Stimulated activated naive B cell treated with anti-CD40 and anti-IgM and Interleukin-4, amounts not matched to agents 10 μg/mL and 1 μg/mL and 100 μg/mL, for 72 hours (primary cell): Measurements from ENCODE around the gene PTEN.
"Not testable (repeated sequence)": the region's sequence is repeated elsewhere in the genome, so short reads cannot be mapped to it uniquely, and the experiment has no call there.

Experiments used
- ATAC-seq, 2 donors: fragments of 150-1000 bp; cut with Tn5 transposase; replicated peaks; 2 replicates each; pipeline ENCODE4 v1.10.0; 2021; ENCODE audit warnings: moderate library complexity in 1 of 2
- DNase-seq: peaks from one replicate; pipeline ENCODE4 v3.0.0; 2021
- H3K27ac Mint-ChIP-seq: one replicate; pipeline ENCODE4 v1.8.0; 2022; ENCODE audit warnings: mild to moderate bottlenecking, mixed read lengths
- H3K27me3 Mint-ChIP-seq, 2 donors: one replicate each; pipeline ENCODE4 v1.8.0; 2022; ENCODE audit warnings: mixed read lengths in 2 of 2
- H3K36me3 Mint-ChIP-seq, 2 donors: one replicate each; pipeline ENCODE4 v1.8.0; 2022; ENCODE audit warnings: mixed read lengths in 2 of 2, mild to moderate bottlenecking in 1 of 2
- H3K4me1 Mint-ChIP-seq, 2 donors: one replicate each; pipeline ENCODE4 v1.8.0; 2022; ENCODE audit warnings: mixed read lengths in 2 of 2, mild to moderate bottlenecking in 1 of 2
- H3K4me3 Mint-ChIP-seq, 2 donors: one replicate each; pipeline ENCODE4 v1.8.0; 2022; ENCODE audit warnings: mild to moderate bottlenecking in 2 of 2, mixed read lengths in 2 of 2, moderate library complexity in 1 of 2
- H3K9me3 Mint-ChIP-seq, 2 donors: one replicate each; pipeline ENCODE4 v1.8.0; 2022; ENCODE audit warnings: mixed read lengths in 2 of 2, mild to moderate bottlenecking in 1 of 2

PTEN gene

DNA sequence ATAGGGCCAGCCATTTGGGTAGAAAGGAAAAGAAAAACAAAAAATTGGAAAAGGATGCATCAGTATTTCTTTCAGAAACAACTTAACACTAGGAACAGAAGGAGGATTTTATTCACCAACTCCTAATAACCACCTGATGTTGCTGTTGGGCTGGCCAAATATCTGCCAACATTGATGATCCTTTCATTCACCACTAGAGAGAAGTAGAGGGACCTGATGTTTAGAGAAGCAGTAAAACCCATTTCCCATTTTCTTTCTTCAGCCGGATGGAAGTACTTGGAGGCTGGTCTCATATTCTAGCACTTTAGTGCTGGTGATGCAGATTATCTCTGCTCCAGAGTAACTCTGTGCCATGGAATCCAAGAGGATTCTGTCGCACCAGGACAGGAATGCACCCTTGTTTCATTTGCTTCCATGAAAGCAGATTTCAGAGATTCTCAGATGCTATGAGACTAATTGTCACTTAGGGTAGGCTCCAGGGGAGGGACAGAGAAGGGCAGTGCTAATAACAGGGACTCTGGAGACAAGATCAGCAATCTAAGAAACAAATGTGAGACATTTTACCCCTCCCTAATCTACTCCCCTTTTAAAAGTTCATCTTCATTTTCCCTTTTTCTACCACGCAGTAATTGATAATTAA is 3.1 kb upstream of the PTEN start:
- no peaks in the 10 kb centered on the region for H3K27me3 Mint-ChIP-seq
- peaks cover 16 to 24% of the 10 kb centered on the region in 2 donors for H3K4me1 Mint-ChIP-seq
- H3K9me3 Mint-ChIP-seq: no peaks in the 10 kb centered on the region
- no peak for DNase-seq
- H3K4me3 Mint-ChIP-seq: no peak overlapping the region
- no peak for ATAC-seq
- H3K36me3 Mint-ChIP-seq: peaks cover 9 to 11% of the 10 kb centered on the region in 2 donors
- no peak overlapping the region for H3K27ac Mint-ChIP-seq

DNA sequence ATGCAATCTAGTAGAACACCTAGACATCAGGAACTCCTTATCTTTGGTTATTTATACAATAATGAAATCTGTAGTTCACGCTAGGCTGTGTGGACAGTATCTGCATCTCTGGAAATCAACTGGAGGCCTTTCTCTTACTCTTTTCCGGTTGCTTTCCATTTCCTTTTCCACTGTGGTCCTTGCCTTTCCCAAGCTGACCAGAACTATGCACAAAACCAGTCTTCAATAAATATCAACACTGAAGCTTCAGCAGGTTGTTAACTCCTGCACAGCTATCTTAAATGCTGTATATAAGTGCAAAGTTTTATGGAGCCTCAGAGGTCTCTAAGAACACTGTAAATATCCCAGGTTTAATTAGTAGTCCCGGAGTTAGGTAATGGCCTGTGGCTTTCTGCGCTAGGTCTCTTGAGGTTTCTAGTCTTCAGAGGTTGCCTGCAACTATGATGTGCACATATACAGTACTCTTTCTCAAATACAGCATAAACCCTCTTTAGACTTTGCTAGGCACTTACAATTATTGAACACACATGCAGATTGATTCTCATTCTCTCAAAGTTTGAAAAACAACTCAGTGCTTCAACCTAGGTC is 2.5 kb upstream of the PTEN start:
- H3K9me3 Mint-ChIP-seq: no peaks in the 10 kb centered on the region

DNA sequence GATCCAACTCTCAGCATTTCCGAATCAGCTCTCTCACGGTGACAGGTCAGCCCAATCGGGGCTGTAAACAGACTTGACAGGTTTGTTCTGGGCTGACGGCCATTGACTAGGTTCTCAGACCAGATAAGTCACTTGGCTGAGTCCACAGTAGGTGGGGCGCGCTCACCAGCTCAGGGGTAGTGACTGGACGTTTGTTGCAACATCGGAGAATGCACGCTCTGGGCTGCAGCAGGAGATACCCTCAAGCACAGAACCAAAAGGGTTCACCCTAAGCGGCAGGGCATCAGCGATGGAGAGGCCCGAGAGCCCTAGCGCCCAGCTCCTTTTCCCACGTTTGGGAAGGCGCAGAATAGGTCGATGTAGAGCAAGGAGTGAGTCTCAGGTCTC is 1.9 kb upstream of the PTEN start:
- peak; percentile 47 for DNase-seq

More for the DNA sequence above, 2.5 kb upstream of the PTEN start:
- peaks cover 16 to 17% of the 10 kb centered on the region in 2 donors for H3K36me3 Mint-ChIP-seq
- peak overlapping the region; percentile 90 to 99 for H3K4me3 Mint-ChIP-seq
- ATAC-seq: no peak
- peaks cover 22 to 30% of the 10 kb centered on the region in 2 donors for H3K4me1 Mint-ChIP-seq
- H3K27ac Mint-ChIP-seq: peak overlapping the region; percentile 97
- DNase-seq: no peak
- no peaks in the 10 kb centered on the region for H3K27me3 Mint-ChIP-seq

DNA sequence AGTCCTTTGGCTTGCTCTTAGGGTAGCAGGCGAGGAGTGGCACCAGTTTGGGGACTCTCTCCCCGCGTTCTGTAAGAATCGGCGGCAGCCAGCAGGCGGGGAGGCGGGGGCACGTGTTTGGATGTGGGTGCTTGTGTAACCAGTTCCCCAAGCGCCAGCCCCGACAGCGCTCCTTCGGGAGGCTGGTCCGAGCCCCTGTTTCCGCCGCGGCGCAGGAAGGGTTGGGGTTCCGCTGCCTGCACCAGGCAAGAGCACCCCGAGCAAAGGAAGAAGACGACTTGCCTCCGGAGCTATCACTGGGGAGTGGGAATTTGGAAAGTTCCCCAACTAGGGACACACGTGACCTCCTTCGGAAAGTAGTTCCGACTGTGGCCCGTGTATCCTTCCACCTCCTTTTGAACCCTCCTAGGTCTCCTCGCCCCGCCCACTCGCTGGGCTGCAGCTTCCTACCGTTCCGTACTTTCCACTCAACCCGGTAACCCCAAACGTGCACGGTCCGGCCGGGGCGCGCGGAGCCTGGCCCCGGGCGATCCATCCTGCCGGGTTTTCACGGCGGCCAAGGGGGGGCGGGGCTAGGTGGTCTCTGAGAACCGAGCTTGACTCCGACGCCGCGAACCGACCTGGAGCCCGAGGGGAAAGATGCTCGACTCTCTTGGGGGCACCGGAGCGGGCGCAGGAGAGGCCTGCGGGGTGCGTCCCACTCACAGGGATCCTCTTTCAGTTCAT is 1.3 kb upstream of the PTEN start:
- H3K27me3 Mint-ChIP-seq: no peaks in the 10 kb centered on the region

More for the DNA sequence above, 1.9 kb upstream of the PTEN start:
- no peaks in the 10 kb centered on the region for H3K9me3 Mint-ChIP-seq
- H3K36me3 Mint-ChIP-seq: peaks cover 16 to 20% of the 10 kb centered on the region in 2 donors
- H3K27me3 Mint-ChIP-seq: no peaks in the 10 kb centered on the region
- H3K4me3 Mint-ChIP-seq: peak overlapping the region; percentile 90 to 99
- H3K4me1 Mint-ChIP-seq: peaks cover 22 to 31% of the 10 kb centered on the region in 2 donors
- H3K27ac Mint-ChIP-seq: peak overlapping the region; percentile 97
- ATAC-seq: peak; percentile 10 to 12

DNA sequence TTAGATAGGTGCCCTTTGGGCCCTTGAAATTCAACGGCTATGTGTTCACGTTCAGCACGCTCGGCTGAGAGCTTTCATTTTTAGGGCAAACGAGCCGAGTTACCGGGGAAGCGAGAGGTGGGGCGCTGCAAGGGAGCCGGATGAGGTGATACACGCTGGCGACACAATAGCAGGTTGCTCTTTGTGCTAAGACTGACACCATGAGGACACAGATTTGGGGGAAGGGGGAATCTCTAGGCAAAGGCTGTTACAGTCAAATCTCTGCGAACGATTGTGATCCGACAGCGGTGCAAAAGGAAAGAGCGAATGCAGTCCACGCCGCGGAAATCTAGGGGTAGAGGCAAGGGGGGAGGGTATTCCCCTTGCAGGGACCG is 759 bp upstream of the PTEN start:
- Mint-ChIP-seq H3K9me3 (no peaks in the 10 kb centered on the region), H3K36me3 (peaks cover 20 to 23% of the 10 kb centered on the region in 2 donors), H3K4me1 (peaks cover 24 to 31% of the 10 kb centered on the region in 2 donors), H3K27ac (peak overlapping the region; percentile 97), H3K4me3 (peak overlapping the region; percentile 90 to 99), H3K27me3 (no peaks in the 10 kb centered on the region)
- DNase-seq: no peak
- ATAC-seq: peak; percentile 35 to 37

More for the DNA sequence above, 1.3 kb upstream of the PTEN start:
- no peaks in the 10 kb centered on the region for H3K9me3 Mint-ChIP-seq
- DNase-seq (peak; percentile 94), ATAC-seq (peak; percentile 64 to 73)
- H3K4me1 Mint-ChIP-seq: peaks cover 24 to 31% of the 10 kb centered on the region in 2 donors
- H3K4me3 Mint-ChIP-seq: peak overlapping the region; percentile 90 to 99
- H3K27ac Mint-ChIP-seq: peak overlapping the region; percentile 97
- peaks cover 20 to 23% of the 10 kb centered on the region in 2 donors for H3K36me3 Mint-ChIP-seq

GRCh38 chr10:87863951-87864495 is 598 bp downstream of the PTEN start:
- ATAC-seq (peak; percentile 0 to 2), DNase-seq (peak; percentile 28)
- not testable (repeated sequence) for H3K27me3 Mint-ChIP-seq, H3K9me3 Mint-ChIP-seq
- peaks cover 20 to 29% of the 10 kb centered on the region in 2 donors for H3K36me3 Mint-ChIP-seq
- peak overlapping the region; percentile 90 to 99 for H3K4me3 Mint-ChIP-seq
- H3K4me1 Mint-ChIP-seq: peaks cover 27 to 38% of the 10 kb centered on the region in 2 donors
- H3K27ac Mint-ChIP-seq: peak overlapping the region; percentile 87

GRCh38 chr10:87864496-87865059 is 1.2 kb downstream of the PTEN start:
- peaks cover 20 to 29% of the 10 kb centered on the region in 2 donors for H3K36me3 Mint-ChIP-seq
- H3K4me1 Mint-ChIP-seq: peaks cover 27 to 42% of the 10 kb centered on the region in 2 donors
- no peaks in the 10 kb centered on the region for H3K27me3 Mint-ChIP-seq
- DNase-seq: no peak
- H3K9me3 Mint-ChIP-seq: no peaks in the 10 kb centered on the region
- no peak for ATAC-seq
- H3K27ac Mint-ChIP-seq: peak overlapping the region; percentile 87
- peak overlapping the region; percentile 90 to 99 for H3K4me3 Mint-ChIP-seq

DNA sequence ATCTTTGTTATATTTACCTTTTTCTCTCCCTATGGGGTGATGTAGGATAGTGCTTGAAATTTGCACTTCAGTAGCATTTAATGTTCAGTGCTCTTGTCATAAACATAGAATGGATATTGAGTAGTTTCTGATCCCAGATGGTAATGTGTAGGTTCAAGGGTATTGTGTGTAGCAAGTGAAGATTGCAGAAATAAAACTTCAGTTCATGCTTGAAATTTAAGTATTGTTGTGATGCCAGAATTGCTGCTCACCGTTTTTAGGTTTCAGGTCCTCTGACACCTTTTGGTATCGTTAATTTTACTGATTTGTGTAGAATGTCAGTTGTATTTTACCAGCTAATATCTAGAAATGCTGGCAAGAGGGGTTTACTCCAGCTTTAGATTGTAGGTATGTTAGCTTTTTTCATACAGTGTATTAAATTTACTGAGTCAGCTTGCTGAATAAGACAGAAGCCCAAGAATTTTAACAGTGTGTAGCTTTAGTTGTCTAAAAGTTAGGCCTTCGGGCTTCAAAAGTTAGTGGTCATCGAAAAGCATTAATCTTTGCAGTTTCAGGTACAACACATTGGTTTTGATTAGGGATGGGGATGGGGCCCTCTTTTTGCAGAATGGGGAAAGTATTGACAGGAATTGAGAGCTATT is 1.9 kb downstream of the PTEN start:
- peak overlapping the region; percentile 15 for H3K27ac Mint-ChIP-seq
- H3K9me3 Mint-ChIP-seq: no peaks in the 10 kb centered on the region
- peaks cover 23 to 36% of the 10 kb centered on the region in 2 donors for H3K4me1 Mint-ChIP-seq
- ATAC-seq (no peak), DNase-seq (no peak)
- peaks cover 20 to 29% of the 10 kb centered on the region in 2 donors for H3K36me3 Mint-ChIP-seq
- H3K27me3 Mint-ChIP-seq: no peaks in the 10 kb centered on the region
- peak overlapping the region; percentile 90 to 99 for H3K4me3 Mint-ChIP-seq

DNA sequence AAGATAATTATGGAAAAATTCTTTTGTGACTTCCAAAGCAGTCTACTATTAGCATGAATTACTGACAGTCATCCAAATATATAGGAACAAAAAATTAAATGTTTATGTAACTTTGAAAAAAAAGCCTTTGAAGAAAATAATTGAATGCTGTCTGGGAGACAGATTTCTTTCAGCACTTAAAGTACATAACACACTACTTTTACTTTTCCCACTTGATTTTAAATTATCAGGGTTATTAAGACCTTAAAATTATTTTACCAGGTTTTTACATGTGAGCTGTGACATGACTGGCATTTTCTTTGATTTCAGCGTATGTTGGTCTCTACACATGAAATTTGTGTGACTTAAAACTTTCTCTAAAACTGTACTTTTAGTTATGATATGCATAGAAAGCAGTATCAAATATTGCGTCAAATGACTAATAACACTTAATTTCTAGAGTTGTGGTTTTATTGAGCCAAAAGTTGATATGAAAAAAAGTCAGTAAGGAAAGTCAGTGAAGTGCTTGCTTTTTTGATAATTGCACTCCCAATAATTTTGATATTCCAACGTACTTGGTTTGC is 3.1 kb downstream of the PTEN start:
- H3K27me3 Mint-ChIP-seq: no peaks in the 10 kb centered on the region
- H3K27ac Mint-ChIP-seq: no peak overlapping the region
- no peaks in the 10 kb centered on the region for H3K9me3 Mint-ChIP-seq
- H3K4me3 Mint-ChIP-seq: peak overlapping the region; percentile 80 to 90
- H3K4me1 Mint-ChIP-seq: peaks cover 19 to 34% of the 10 kb centered on the region in 2 donors
- ATAC-seq (no peak), DNase-seq (no peak)
- H3K36me3 Mint-ChIP-seq: peaks cover 24 to 36% of the 10 kb centered on the region in 2 donors

DNA sequence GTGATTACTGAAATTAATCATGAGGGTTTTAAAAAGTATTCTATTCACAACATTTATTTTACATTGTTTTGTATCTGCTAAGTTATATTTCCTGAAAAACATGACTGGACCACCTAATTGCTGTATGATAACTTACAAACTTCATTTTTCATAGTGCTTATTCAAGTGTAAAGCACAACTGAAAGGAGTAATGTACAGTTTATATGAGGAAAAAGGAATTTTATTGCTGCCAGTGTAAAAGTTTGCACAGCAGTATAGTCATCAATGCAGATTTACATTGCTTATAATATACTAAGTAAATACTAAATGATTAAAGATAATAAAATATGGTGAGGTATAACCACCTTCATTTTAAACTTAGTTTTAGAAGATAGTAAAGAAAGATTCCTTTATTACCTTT is 4.0 kb downstream of the PTEN start:
- no peak for DNase-seq
- ATAC-seq: no peak
- H3K4me1 Mint-ChIP-seq: peaks cover 17 to 31% of the 10 kb centered on the region in 2 donors
- H3K9me3 Mint-ChIP-seq: no peaks in the 10 kb centered on the region
- H3K27ac Mint-ChIP-seq: no peak overlapping the region
- peak overlapping the region; percentile 59 to 90 for H3K4me3 Mint-ChIP-seq
- H3K36me3 Mint-ChIP-seq: peaks cover 24 to 36% of the 10 kb centered on the region in 2 donors
- H3K27me3 Mint-ChIP-seq: no peaks in the 10 kb centered on the region

- Mint-ChIP-seq H3K36me3 (peaks cover 26 to 42% of the 10 kb centered on the region in 2 donors), H3K4me1 (peaks cover 20 to 39% of the 10 kb centered on the region in 2 donors), H3K27me3 (no peaks in the 10 kb centered on the region), H3K4me3 (peak overlapping the region; percentile 48 to 69), H3K27ac (no peak overlapping the region), H3K9me3 (no peaks in the 10 kb centered on the region)
- no peak for DNase-seq
- no peak for ATAC-seq
These were observed 4.9 kb downstream of the PTEN start for GRCh38 chr10:87868277-87868676.

- not testable (repeated sequence) for ATAC-seq, DNase-seq, H3K27me3 Mint-ChIP-seq, H3K9me3 Mint-ChIP-seq, H3K27ac Mint-ChIP-seq
- Mint-ChIP-seq H3K4me1 (peaks cover 20 to 45% of the 10 kb centered on the region in 2 donors), H3K36me3 (peaks cover 26 to 43% of the 10 kb centered on the region in 2 donors), H3K4me3 (peak overlapping the region; percentile 29 to 64)
These were observed 5.7 kb downstream of the PTEN start for GRCh38 chr10:87869139-87869538.

DNA sequence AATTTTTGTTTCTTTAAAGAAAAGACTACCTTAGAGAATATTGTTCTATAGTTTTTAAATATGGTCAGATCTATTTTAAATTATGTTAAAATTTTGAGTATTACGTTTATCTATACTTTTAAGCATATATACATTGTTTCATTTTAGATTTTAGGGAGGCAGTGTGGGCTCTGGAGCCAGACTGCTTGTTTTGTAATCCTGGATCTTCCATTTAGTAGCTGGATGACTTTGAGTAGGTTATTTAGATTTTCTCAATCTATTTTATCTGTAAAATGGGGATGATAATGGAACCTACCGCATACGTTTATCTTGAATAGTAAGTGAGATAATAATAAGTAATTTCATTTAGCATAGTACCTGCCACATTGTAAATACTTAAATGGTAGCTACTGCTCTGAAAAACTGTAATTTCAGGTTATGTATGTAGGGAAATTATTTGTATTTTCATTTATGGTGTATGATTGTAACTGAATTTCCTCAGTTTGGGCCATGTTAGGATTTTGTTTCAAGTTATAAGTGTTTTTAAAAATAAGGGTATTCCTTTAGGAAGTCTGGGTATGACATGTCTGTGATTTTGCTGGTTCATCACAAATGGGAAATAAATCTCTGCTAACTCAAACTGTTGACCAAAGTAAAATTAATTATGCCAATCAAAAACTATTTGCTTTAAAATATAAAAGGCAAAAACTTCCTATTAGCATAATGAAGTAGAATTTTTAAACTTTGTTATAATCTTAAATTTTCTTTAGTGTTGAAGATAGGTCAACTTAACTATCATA is 6.5 kb downstream of the PTEN start:
- DNase-seq (no peak), ATAC-seq (no peak)
- H3K27ac Mint-ChIP-seq: no peak overlapping the region
- H3K27me3 Mint-ChIP-seq: no peaks in the 10 kb centered on the region
- peaks cover 21 to 35% of the 10 kb centered on the region in 2 donors for H3K36me3 Mint-ChIP-seq
- no peaks in the 10 kb centered on the region for H3K9me3 Mint-ChIP-seq
- H3K4me1 Mint-ChIP-seq: peaks cover 20 to 45% of the 10 kb centered on the region in 2 donors
- H3K4me3 Mint-ChIP-seq: no peak overlapping the region
